Smooth muscle cell (in vitro differentiated cells): ENCODE data around the gene TCF20. TPM values are rescaled to one million over a fixed set of nuclear protein-coding genes. Genes with fewer than 3 reads are reported as not detected.

Source experiments
- DNase-seq: peaks from one replicate; lab custom pipeline; 2025; ENCODE audit not compliant: unreplicated experiment; lab: John Stamatoyannopoulos, UW
- H2AFZ ChIP-seq: fragments of 200-600 bp; sonication (generic); 2 replicates; pipeline ENCODE4 v1.6.0; 2016; ENCODE audit warnings: antibody characterized with exemption, low read depth, mild to moderate bottlenecking
- H3F3A ChIP-seq: fragments of 200-600 bp; sonication (generic); 2 replicates; pipeline ENCODE4 v1.6.0; 2017; ENCODE audit warnings: antibody characterized with exemption, low read depth
- H3K27ac ChIP-seq: fragments of 200-600 bp; sonication (generic); 2 replicates; pipeline ENCODE4 v1.5.1; 2016; ENCODE audit warnings: low read depth, mild to moderate bottlenecking
- H3K27me3 ChIP-seq: fragments of 200-600 bp; sonication (generic); 2 replicates; pipeline ENCODE4 v1.6.1; 2016; ENCODE audit warnings: low read depth, mild to moderate bottlenecking
- H3K36me3 ChIP-seq: fragments of 200-600 bp; sonication (generic); 2 replicates; pipeline ENCODE4 v1.5.1; 2016; ENCODE audit warnings: low read depth
- H3K4me1 ChIP-seq: fragments of 200-600 bp; sonication (generic); 2 replicates; pipeline ENCODE4 v1.5.1; 2016; ENCODE audit warnings: low read depth
- H3K4me2 ChIP-seq: fragments of 200-600 bp; sonication (generic); 2 replicates; pipeline ENCODE4 v1.6.0; 2016; ENCODE audit warnings: mild to moderate bottlenecking
- H3K4me3 ChIP-seq: fragments of 200-600 bp; sonication (generic); 2 replicates; pipeline ENCODE4 v1.5.1; 2016; ENCODE audit warnings: mild to moderate bottlenecking
- H3K79me2 ChIP-seq: fragments of 200-600 bp; sonication (generic); 2 replicates; pipeline ENCODE4 v1.6.0; 2016; ENCODE audit warnings: low read depth, mild to moderate bottlenecking
- H3K9ac ChIP-seq: fragments of 200-600 bp; sonication (generic); 2 replicates; pipeline ENCODE4 v1.6.0; 2016; ENCODE audit warnings: low read depth
- H3K9me3 ChIP-seq: fragments of 200-600 bp; sonication (generic); replicated peaks from 2 replicates; pipeline ENCODE4 v1.5.1; 2016; ENCODE audit warnings: low read depth
- H4K20me1 ChIP-seq: fragments of 200-600 bp; sonication (generic); 2 replicates; pipeline ENCODE4 v1.6.0; 2016; ENCODE audit warnings: low read depth
- CTCF ChIP-seq: fragments of 200-600 bp; sonication (generic); IDR thresholded peaks from 2 replicates; pipeline ENCODE4 v1.5.1; 2017; ENCODE audit warnings: borderline replicate concordance, mild to moderate bottlenecking, antibody characterized with exemption; ENCODE audit not compliant: insufficient read depth, poor library complexity, severe bottlenecking
- WGBS: methylation state at CpG from one replicate; pipeline ENCODE4 v1.1.7; 2016; ENCODE audit warnings: low lambda C conversion rate; 5-methylcytosine and 5-hydroxymethylcytosine counted together
- polyA plus RNA-seq: library from polyadenylated mRNA; unstranded; fragments of >200 nt; fragmentation: Nextera tagmentation; extraction: Ambion mirVana; gene quantifications from 2 replicates; pipeline ENCODE4 v1.2.1, GENCODE V29; 2016
- total RNA-seq: library from RNA; depleted of rRNA; stranded (reverse); fragments of >200 nt; gene quantifications from 2 replicates; pipeline ENCODE4 v1.2.3, GENCODE V29; 2014

Gene TCF20
- total and polyA plus RNA-seq, 2 experiments from 2014 or later = 3.7 to 23.3 TPM

- no peak overlapping the region for H2AFZ ChIP-seq
- no peak overlapping the region for H3K4me2 ChIP-seq
- no peak overlapping the region for H3K27ac ChIP-seq
- DNase-seq = no peak
- H3K4me1 ChIP-seq = peaks cover 19% of the 10 kb centered on the region
- peaks cover 25% of the 10 kb centered on the region for H4K20me1 ChIP-seq
- H3K9ac ChIP-seq = no peak overlapping the region
- no peaks in the 10 kb centered on the region for H3F3A ChIP-seq
- no peak for TF ChIP-seq CTCF
- no peaks in the 10 kb centered on the region for H3K79me2 ChIP-seq
- no peak overlapping the region for H3K4me3 ChIP-seq
- H3K27me3 ChIP-seq = no peaks in the 10 kb centered on the region
- H3K36me3 ChIP-seq = no peaks in the 10 kb centered on the region
- no peaks in the 10 kb centered on the region for H3K9me3 ChIP-seq
- 86% methylated on average over 25 of the region's 25 CpGs for WGBS
Measured at GRCh38 chr22:42317691-42318547, 47.5 kb upstream of the TCF20 start.

GRCh38 chr22:42317008-42317407 is 46.6 kb upstream of the TCF20 start:
- Histone ChIP-seq H4K20me1 (peaks cover 31% of the 10 kb centered on the region), H3K9me3 (no peaks in the 10 kb centered on the region), H3K4me3 (no peak overlapping the region), H3K27me3 (no peaks in the 10 kb centered on the region), H3K79me2 (no peaks in the 10 kb centered on the region), H3K4me1 (peaks cover 11% of the 10 kb centered on the region), H2AFZ (no peak overlapping the region), H3K4me2 (no peak overlapping the region), H3K36me3 (no peaks in the 10 kb centered on the region), H3K27ac (no peak overlapping the region), H3K9ac (no peak overlapping the region), H3F3A (no peaks in the 10 kb centered on the region)
- 69% methylated on average over 13 of the region's 13 CpGs for WGBS
- no peak for TF ChIP-seq CTCF
- no peak for DNase-seq

GRCh38 chr22:42315392-42315756 is 44.9 kb upstream of the TCF20 start:
- Histone ChIP-seq H3F3A (no peaks in the 10 kb centered on the region), H3K27me3 (no peaks in the 10 kb centered on the region), H3K36me3 (no peaks in the 10 kb centered on the region), H3K79me2 (no peaks in the 10 kb centered on the region), H3K4me2 (no peak overlapping the region), H2AFZ (no peak overlapping the region), H3K4me1 (peaks cover 16% of the 10 kb centered on the region), H3K27ac (no peak overlapping the region), H3K9me3 (no peaks in the 10 kb centered on the region), H3K4me3 (no peak overlapping the region), H3K9ac (no peak overlapping the region), H4K20me1 (peaks cover 44% of the 10 kb centered on the region)
- DNase-seq = no peak
- TF ChIP-seq CTCF = no peak
